ENCODE results near the gene CREBZF.
"Not testable (repeated sequence)": the region's sequence is repeated elsewhere in the genome, so short reads cannot be mapped to it uniquely, and the experiment has no call there.

The CREBZF gene

DNA sequence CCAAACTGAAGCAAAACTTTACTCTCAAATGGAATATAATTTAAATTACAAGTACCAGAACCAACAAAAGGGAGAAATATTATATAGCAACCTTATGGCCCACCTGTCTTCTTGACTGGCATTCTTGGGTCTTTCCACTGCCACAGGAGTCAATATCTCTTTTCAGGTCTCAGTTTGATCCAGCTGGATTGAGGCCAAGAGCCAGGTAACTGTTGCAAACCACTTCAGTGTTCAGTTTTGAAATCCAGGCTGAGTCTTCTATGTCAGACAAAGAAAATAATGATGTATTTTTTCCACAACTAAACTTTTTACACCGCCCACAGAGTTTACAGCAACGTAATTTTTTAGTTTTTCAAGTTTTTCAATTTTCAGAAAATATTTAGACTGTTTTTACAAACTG, 38.4 kb downstream of the CREBZF start:
- no peak for DNase-seq (ENCODE audit: low spot score)

DNA sequence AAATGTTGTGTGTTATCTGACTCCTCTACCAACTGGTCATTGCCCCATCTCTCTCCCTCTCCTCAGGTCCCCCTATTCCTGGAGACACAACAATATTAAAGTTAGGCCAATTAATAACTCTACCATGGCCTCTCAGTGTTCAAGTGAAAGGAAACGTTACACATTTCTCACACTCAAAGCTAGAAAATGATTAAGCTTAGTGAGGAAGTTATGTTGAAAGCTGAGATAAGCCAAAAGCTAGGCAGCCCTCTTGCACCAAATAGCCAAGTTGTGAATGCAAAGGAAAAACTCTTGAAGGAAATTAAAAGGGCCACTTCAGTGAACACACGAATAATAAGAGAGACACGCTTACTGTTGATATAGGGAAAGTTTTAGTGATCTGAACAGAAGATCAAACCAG, 44.7 kb downstream of the CREBZF start:
- DNase-seq (ENCODE audit: low spot score): no peak

DNA sequence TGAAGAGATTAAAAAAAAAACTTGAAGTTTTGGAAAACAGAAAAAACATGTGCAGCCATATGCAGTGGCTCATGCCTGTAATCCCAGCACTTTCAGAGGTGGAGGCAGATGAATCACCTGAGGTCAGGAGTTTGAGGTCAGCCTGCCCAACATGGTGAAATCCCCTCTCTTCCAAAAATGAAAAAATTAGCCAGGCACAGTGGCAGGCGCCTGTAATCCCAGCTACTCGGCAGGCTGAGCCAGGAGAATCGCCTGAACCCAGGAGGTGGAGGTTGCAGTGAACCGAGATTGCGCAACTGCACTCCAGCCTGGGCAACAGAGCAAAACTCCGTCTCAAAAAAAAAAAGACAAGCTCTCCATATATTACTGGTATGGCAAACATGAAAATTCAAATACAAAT, 45.4 kb downstream of the CREBZF start:
- DNase-seq (ENCODE audit: low spot score): no peak

DNA sequence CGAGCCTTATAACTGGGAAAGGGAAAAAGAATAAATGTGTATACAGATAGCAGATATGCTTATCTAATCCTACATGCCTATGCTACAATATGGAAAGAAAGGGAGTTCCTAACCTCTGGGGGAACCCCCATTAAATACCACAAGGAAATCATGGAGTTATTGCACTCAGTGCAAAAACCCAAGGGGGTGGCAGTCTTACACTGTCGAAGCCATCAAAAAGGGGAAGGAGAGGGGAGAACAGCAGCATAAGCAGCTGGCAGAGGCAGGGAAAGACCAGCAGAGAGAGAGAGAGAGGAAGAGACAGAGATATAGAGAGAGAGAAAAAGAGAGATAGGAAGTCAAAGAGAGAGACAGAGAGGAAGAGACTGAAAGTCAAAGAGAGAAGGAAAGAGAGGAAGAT, 53.3 kb downstream of the CREBZF start:
- not testable (repeated sequence) for DNase-seq (ENCODE audit: low spot score)
